ENCODE results near the gene SLC25A38. TPM values are rescaled to one million over a fixed set of nuclear protein-coding genes. Genes with fewer than 3 reads are reported as not detected.
A peak's percentile ranks its signal among the peaks of the same experiment; 100 is the strongest.

Gene SLC25A38
- total and polyA plus RNA-seq, 9 of the 15 experiments (the other 6 are each of a cell fraction or from before 2014, with no cell fraction given) = 13.5 to 51.1 (median 30.6) TPM

DNA sequence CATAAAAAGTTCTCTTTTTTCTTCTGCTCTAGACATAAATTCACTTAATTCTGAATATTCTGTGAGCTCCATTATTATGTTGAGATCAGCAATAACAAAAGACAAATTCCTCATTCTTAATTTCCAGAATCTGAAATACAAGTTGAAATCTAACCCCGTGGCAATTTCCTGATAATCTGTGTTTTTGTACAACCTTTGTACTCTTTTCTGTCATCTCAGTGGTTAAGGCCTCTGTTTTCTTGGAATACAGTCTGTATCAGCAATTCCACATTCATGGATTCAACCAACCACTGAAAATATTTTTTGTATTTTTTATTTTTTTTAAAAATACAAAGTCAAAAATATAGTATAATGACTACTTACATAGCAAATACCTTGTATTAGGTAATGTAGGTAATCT, 45.0 kb upstream of the SLC25A38 start:
- 0% methylated on average over 1 of the region's 1 CpG for WGBS (ENCODE audit: insufficient coverage, low coverage, missing lambda C conversion rate)
- POLR2A ChIA-PET = interaction anchor here (0.7 kb wide), 2 partner anchors 64 to 169 kb away, joined by 3 read pairs; no protein-coding TSS in a partner anchor
- Histone ChIP-seq H2AFZ (ENCODE audit: low read depth, low read length) (no peak overlapping the region), H3K9ac (ENCODE audit: insufficient read depth in 1 of 2, low read depth in 2 of 2, low read length in 2 of 2) (no peak overlapping the region), H3K4me1 (replicated peaks in 1 of 2; ENCODE audit: control insufficient read depth in 2 of 2, insufficient read depth in 2 of 2, low read length in 2 of 2) (no peaks in the 10 kb centered on the region), H3K27ac (ENCODE audit: extremely low read depth, low read depth, low read length) (no peak overlapping the region), H3K27me3 (ENCODE audit: control insufficient read depth in 2 of 2, insufficient read depth in 2 of 2, low read length in 2 of 2) (0 out of 5 replicates have a peak, but pooled peaks cover 0 to 3% of the 10 kb centered on the region in 2 experiments), H4K20me1 (replicated peaks; ENCODE audit: control insufficient read depth, insufficient read depth, low read length) (no peaks in the 10 kb centered on the region), H3K36me3 (ENCODE audit: control insufficient read depth, insufficient read depth, low read length) (no peaks in the 10 kb centered on the region), H3K9me1 (ENCODE audit: control insufficient read depth, insufficient read depth, low read length) (no peaks in the 10 kb centered on the region), H3K4me3 (no peak overlapping the region), H3K9me3 (replicated peaks; ENCODE audit: control insufficient read depth, insufficient read depth, low read depth, low read length) (no peaks in the 10 kb centered on the region), H3K79me2 (ENCODE audit: control insufficient read depth, insufficient read depth, low read length) (no peaks in the 10 kb centered on the region), H3K4me2 (ENCODE audit: insufficient read depth, low read length) (no peak overlapping the region)
- no peak for ATAC-seq
- in situ Hi-C loops (cut with MboI) = no loop called here
- TF ChIP-seq ZNF316 (IDR thresholded peaks at IDR 0.05) = peak; percentile 40; the same call in 1 of the 2 replicates
- 0 out of 2 replicates have a peak, but pooled peaks have one; percentile 5 for TF ChIP-seq MAFG (tag; conservative IDR thresholded peaks at IDR 0.05)
- no peak for TF ChIP-seq ZBTB9 (CRISPR knock-in tag; IDR thresholded peaks at IDR 0.05)
- BruUV-seq (replicated peaks) = no TSS peak
- no peak for FAIRE-seq
- no peak for DNase-seq (ENCODE audit: extremely low read depth in 1 of 4, low spot score in 3 of 4)
- CTCF ChIA-PET (ENCODE audit: low intra/inter-chr PET ratio) = no interaction called here
- intact Hi-C loops (cut with micrococcal nuclease) = no loop called here

GRCh38 chr3:39339086-39339485, 44.1 kb upstream of the SLC25A38 start:
- CTCF ChIA-PET (ENCODE audit: low intra/inter-chr PET ratio) = no interaction called here
- DNase-seq (ENCODE audit: extremely low read depth in 1 of 4, low spot score in 3 of 4) (no peak), FAIRE-seq (no peak), ATAC-seq (no peak)
- no TSS peak for BruUV-seq (replicated peaks)
- Histone ChIP-seq H3K9ac (ENCODE audit: insufficient read depth in 1 of 2, low read depth in 2 of 2, low read length in 2 of 2) (no peak overlapping the region), H4K20me1 (replicated peaks; ENCODE audit: control insufficient read depth, insufficient read depth, low read length) (no peaks in the 10 kb centered on the region), H3K4me1 (replicated peaks in 1 of 2; ENCODE audit: control insufficient read depth in 2 of 2, insufficient read depth in 2 of 2, low read length in 2 of 2) (no peaks in the 10 kb centered on the region), H3K79me2 (ENCODE audit: control insufficient read depth, insufficient read depth, low read length) (no peaks in the 10 kb centered on the region), H3K4me2 (ENCODE audit: insufficient read depth, low read length) (no peak overlapping the region), H3K36me3 (ENCODE audit: control insufficient read depth, insufficient read depth, low read length) (no peaks in the 10 kb centered on the region), H3K4me3 (no peak overlapping the region), H3K27me3 (ENCODE audit: control insufficient read depth in 2 of 2, insufficient read depth in 2 of 2, low read length in 2 of 2) (0 out of 5 replicates have a peak, but pooled peaks cover 0 to 3% of the 10 kb centered on the region in 2 experiments), H3K9me3 (replicated peaks; ENCODE audit: control insufficient read depth, insufficient read depth, low read depth, low read length) (no peaks in the 10 kb centered on the region), H3K9me1 (ENCODE audit: control insufficient read depth, insufficient read depth, low read length) (no peaks in the 10 kb centered on the region), H3K27ac (ENCODE audit: extremely low read depth, low read depth, low read length) (no peak overlapping the region), H2AFZ (ENCODE audit: low read depth, low read length) (no peak overlapping the region)
- POLR2A ChIA-PET = no interaction called here
- WGBS (ENCODE audit: insufficient coverage, low coverage, missing lambda C conversion rate) = 0% methylated on average over 1 of the region's 1 CpG
- in situ Hi-C loops (cut with MboI) = no loop called here
- intact Hi-C loops (cut with micrococcal nuclease) = no loop called here
- TF ChIP-seq TRIM24 (IDR thresholded peaks at IDR 0.05) (no peak), PCBP2 (IDR thresholded peaks at IDR 0.05; ENCODE audit: low read depth, low read length, poor library complexity, severe bottlenecking) (no peak), ZBTB43 (CRISPR knock-in tag; IDR thresholded peaks at IDR 0.05) (no peak), PHF8 (IDR thresholded peaks at IDR 0.05; ENCODE audit: borderline replicate concordance, low read length) (no peak), ZNF184 (CRISPR knock-in tag; IDR thresholded peaks at IDR 0.05) (no peak)
- TF ChIP-seq, protein P1, sequence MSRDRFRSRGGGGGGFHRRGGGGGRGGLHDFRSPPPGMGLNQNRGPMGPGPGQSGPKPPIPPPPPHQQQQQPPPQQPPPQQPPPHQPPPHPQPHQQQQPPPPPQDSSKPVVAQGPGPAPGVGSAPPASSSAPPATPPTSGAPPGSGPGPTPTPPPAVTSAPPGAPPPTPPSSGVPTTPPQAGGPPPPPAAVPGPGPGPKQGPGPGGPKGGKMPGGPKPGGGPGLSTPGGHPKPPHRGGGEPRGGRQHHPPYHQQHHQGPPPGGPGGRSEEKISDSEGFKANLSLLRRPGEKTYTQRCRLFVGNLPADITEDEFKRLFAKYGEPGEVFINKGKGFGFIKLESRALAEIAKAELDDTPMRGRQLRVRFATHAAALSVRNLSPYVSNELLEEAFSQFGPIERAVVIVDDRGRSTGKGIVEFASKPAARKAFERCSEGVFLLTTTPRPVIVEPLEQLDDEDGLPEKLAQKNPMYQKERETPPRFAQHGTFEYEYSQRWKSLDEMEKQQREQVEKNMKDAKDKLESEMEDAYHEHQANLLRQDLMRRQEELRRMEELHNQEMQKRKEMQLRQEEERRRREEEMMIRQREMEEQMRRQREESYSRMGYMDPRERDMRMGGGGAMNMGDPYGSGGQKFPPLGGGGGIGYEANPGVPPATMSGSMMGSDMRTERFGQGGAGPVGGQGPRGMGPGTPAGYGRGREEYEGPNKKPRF (IDR thresholded peaks at IDR 0.05; ENCODE audit: low read depth, low read length) = no peak

All from K562 (cell line).